AG04450 (cell line): ENCODE results near the gene LGALS3. TPM values are rescaled to one million over a fixed set of nuclear protein-coding genes. Genes with fewer than 3 reads are reported as not detected.
A peak's percentile ranks its signal among the peaks of the same experiment; 100 is the strongest.

ENCODE experiments used
- CTCF ChIA-PET: fragments of 300-600, 350-600 bp; formaldehyde crosslinking; extraction: SDS; loops from one replicate; lab custom pipeline; 2022; ENCODE audit warnings: antibody characterized with exemption, inconsistent platforms; lab: Charles Lee
- POLR2A ChIA-PET: fragments of 350-600 bp; formaldehyde crosslinking; extraction: SDS; loops from one replicate; lab custom pipeline; 2021; ENCODE audit warnings: antibody characterized with exemption, inconsistent platforms; lab: Yijun Ruan, JAX
- DNase-seq: peaks from one replicate; pipeline ENCODE4 v3.0.0-alpha.2; 2011; ENCODE audit warnings: low read depth, low spot score
- H3K27ac ChIP-seq: one replicate; pipeline ENCODE4 v1.5.1; 2012; ENCODE audit warnings: low read depth, low read length, control low read depth
- H3K27me3 ChIP-seq: one replicate; pipeline ENCODE4 v1.6.0; 2012; ENCODE audit warnings: low read length; ENCODE audit not compliant: control insufficient read depth, insufficient read depth
- H3K4me3 ChIP-seq: 2 replicates; pipeline ENCODE4 v1.5.1; 2011; ENCODE audit warnings: mild to moderate bottlenecking, low read depth, low read length, control low read depth
- H3K9me3 ChIP-seq: 2 replicates; pipeline ENCODE4 v1.5.1; 2012; ENCODE audit warnings: low read length; ENCODE audit not compliant: control insufficient read depth, insufficient read depth
- CTCF ChIP-seq: IDR thresholded peaks from 2 replicates; pipeline ENCODE4 v1.5.1; 2011; ENCODE audit warnings: low read depth, low read length, control low read depth, inconsistent platforms
- polyA plus RNA-seq: library from polyadenylated mRNA; depleted of rRNA; stranded (reverse); fragments of >200 nt; gene quantifications from 2 replicates; pipeline ENCODE4 v1.2.3, GENCODE V29; 2011

The LGALS3 gene
- polyA plus RNA-seq, 1 experiment, result 383 TPM

DNA sequence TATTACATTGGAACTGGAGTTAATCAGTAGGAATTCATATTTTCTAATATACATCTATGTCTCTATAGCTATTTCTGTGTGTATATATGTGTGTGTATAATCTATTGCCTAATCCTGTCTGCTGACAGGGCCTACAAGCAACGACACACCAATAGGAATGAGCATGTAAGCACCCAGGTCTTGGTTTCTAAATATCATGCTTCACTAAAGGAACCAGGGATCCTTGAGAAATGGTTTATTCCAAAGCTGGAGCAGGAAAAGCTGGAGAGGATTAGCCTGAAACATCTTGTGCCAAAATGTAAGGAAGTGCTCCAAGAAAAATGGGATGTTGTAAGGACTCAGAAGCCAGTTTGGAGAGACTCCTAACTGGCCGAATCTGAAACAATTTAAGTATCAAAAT is 29.3 kb upstream of the LGALS3 start:
- H3K9me3 ChIP-seq, result peaks cover 9% of the 10 kb centered on the region; the same call in 1 of the 2 replicates
- H3K27me3 ChIP-seq, result no peaks in the 10 kb centered on the region
- POLR2A ChIA-PET, result interaction anchor here (0.7 to 1.2 kb wide), 3 partner anchors 8 to 73 kb away, joined by 3 to 6 read pairs (median 6); partner anchors contain the start of genes SOCS4 and WDHD1
- DNase-seq, result peak; percentile 20
- H3K27ac ChIP-seq, result peak overlapping the region; percentile 39
- no peak for TF ChIP-seq CTCF
- H3K4me3 ChIP-seq, result no peak overlapping the region
- CTCF ChIA-PET, result interaction anchor here (1.0 to 1.2 kb wide), 3 partner anchors 10 to 61 kb away, joined by 4 to 6 read pairs (median 4); no protein-coding TSS in a partner anchor

DNA sequence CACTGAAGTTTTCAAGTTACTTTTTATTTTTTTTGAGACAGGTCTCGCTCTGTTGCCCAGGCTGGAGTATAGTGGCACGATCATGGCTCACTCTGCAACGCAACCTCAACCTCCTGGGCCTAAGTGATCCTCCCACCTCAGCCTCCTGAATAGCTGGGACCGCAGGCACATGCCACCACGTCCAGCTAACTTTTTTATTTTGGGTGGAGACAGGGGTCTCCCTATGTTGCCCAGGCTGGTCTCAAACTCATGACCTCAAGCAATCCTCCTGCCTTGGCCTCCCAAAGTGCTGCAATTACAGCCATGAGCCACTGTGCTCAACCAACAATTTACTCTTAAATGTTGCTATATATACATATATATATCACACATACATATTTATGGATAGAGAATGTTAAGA is 27.4 kb upstream of the LGALS3 start:
- no peak for TF ChIP-seq CTCF
- Histone ChIP-seq H3K9me3 (peaks cover 9% of the 10 kb centered on the region; the same call in 1 of the 2 replicates), H3K27me3 (no peaks in the 10 kb centered on the region), H3K27ac (peak overlapping the region; percentile 85), H3K4me3 (no peak overlapping the region)
- POLR2A ChIA-PET, result no interaction called here
- DNase-seq, result no peak
- CTCF ChIA-PET, result interaction anchor here (0.6 kb wide), 1 partner anchor 12 kb away, joined by 11 read pairs; no protein-coding TSS in a partner anchor

GRCh38 chr14:55102141-55102621 is 26.9 kb upstream of the LGALS3 start:
- ChIA-PET CTCF (interaction anchor here (0.6 to 1.5 kb wide), 3 partner anchors 12 to 59 kb away, joined by 4 to 11 read pairs (median 7); partner anchors contain the start of gene MAPK1IP1L), POLR2A (interaction anchor here (0.5 to 1.9 kb wide), 3 partner anchors 16 to 30 kb away, joined by 4 to 15 read pairs (median 4); partner anchors contain the start of gene LGALS3)
- no peak overlapping the region for H3K4me3 ChIP-seq
- no peaks in the 10 kb centered on the region for H3K27me3 ChIP-seq
- H3K27ac ChIP-seq, result peak overlapping the region; percentile 85
- peak; percentile 84 for DNase-seq
- H3K9me3 ChIP-seq, result peaks cover 9% of the 10 kb centered on the region
- no peak for TF ChIP-seq CTCF

DNA sequence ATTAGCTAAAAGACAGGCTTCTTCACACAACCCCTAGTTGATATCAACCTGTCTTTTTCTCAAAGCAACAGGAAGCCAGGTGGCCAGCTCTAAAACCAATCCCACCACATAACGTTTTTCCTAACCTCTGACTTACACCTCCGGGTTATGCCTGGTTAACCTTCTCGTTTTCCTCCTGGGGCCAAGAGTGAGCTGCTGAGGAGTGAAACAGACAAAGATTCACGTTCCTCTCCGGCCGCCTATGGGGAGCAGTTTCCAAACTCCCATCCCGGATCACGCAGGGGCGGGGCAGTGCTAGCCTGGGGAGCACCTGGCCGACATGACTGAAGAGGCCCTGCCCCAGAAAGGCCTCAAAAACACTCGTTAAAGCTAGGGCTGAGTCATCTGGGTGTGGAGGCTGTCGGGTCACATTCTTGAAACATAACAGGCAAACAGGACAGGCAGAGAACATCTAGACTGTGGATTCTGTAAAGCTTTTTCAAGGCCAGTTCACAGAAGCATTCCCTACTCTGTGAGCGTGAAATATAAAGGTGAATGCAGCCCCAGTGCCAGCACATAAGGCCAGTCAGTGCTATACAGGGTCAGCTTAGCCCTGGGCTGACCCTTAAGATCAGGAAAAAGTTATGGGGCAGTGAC is 25.9 kb upstream of the LGALS3 start:
- CTCF ChIA-PET, result interaction anchor here (0.7 to 1.5 kb wide), 3 partner anchors 13 to 58 kb away, joined by 4 to 8 read pairs (median 7); partner anchors contain the start of gene MAPK1IP1L
- TF ChIP-seq CTCF, result no peak
- Histone ChIP-seq H3K9me3 (peaks cover 9% of the 10 kb centered on the region), H3K27me3 (no peaks in the 10 kb centered on the region), H3K27ac (peak overlapping the region; percentile 98), H3K4me3 (peak overlapping the region; percentile 22)
- peak; percentile 72 for DNase-seq
- POLR2A ChIA-PET, result interaction anchor here (0.5 to 1.9 kb wide), 8 partner anchors 8 to 262 kb away, joined by 3 to 15 read pairs (median 4); partner anchors contain the start of genes LGALS3 and MAPK1IP1L
